Suppressor macrophage (primary cell): Measurements from ENCODE around the gene DIAPH1.

Source experiments
- DNase-seq, 4 experiments: peaks; one replicate each; pipeline ENCODE4 v3.0.0-alpha.2; 2020 to 2022

DIAPH1 gene

DNA sequence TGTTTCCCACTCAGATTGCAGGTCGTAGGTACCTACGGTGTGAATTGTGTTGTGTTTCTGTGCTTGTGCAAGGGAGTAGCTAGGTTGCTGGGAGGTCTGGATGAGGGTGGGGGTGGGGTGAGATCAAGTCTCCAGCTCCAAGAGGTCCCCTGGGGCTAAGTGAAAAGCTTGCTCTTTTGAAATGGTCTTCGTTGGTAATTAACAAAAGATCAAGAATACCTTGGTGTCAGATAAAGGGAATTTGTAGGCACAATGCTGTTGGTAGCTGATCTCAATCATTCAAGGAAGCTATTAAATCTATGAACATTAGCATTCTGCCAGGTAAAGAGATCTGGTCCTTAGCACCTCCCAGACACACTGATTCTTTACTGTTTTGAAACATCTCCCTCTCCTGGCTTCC lies 134.9 kb downstream of the DIAPH1 start:
- DNase-seq, result no peak

- peak in 2 of 4 experiments; percentile 47 to 52 for DNase-seq
Observed at GRCh38 chr5:141479776-141480175, 139.0 kb downstream of the DIAPH1 start.

DNA sequence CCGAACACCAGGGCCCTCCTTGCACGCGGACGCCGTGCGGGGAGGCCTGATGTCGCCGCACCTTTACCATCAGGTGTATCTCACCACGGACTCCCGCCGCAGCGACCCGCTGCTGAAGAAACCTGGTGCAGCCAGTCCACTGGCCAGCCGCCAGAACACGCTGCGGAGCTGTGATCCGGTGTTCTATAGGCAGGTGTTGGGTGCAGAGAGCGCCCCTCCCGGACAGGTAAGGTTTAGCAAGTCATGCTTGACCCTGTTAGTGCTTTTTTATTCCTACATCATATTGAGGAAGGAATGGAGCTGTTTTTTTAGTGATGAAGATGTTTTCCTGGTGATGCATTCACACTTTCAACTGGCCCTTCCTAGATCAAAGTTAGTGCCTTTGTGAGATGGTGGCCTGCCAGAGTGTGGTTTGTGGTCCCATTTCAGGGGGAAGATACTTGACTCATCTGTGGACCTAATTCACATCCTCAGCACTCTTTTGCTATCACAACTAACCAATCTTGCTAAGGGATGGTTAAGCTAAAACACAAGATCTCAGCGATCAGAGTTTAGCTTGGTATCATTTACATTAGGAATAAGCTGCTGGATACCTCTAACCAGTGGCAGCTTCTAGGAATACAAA lies 140.4 kb downstream of the DIAPH1 start:
- no peak for DNase-seq

DNA sequence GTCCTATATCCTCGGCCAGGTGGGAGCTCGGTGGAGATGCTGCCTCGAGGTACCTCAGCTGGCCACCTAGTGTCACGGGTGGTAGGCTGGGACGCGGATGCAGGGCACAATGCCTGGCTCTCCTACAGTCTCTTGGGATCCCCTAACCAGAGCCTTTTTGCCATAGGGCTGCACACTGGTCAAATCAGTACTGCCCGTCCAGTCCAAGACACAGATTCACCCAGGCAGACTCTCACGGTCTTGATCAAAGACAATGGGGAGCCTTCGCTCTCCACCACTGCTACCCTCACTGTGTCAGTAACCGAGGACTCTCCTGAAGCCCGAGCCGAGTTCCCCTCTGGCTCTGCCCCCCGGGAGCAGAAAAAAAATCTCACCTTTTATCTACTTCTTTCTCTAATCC lies 141.0 kb downstream of the DIAPH1 start:
- DNase-seq, result no peak

DNA sequence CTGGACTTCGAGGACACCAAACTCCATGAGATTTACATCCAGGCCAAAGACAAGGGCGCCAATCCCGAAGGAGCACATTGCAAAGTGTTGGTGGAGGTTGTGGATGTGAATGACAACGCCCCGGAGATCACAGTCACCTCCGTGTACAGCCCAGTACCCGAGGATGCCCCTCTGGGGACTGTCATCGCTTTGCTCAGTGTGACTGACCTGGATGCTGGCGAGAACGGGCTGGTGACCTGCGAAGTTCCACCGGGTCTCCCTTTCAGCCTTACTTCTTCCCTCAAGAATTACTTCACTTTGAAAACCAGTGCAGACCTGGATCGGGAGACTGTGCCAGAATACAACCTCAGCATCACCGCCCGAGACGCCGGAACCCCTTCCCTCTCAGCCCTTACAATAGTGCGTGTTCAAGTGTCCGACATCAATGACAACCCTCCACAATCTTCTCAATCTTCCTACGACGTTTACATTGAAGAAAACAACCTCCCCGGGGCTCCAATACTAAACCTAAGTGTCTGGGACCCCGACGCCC lies 141.7 kb downstream of the DIAPH1 start:
- no peak for DNase-seq

GRCh38 chr5:141476132-141476911 lies 142.5 kb downstream of the DIAPH1 start:
- DNase-seq, result peak; percentile 46 to 66 (median 57)

GRCh38 chr5:141475625-141476131 lies 143.1 kb downstream of the DIAPH1 start, which contains the start of gene PCDHGC3:
TSS of gene PCDHGC3 (plus strand) at chr5:141475966. CDS start at chr5:141476117, 151 bp downstream.
- peak; percentile 82 to 89 (median 86) for DNase-seq

DNA sequence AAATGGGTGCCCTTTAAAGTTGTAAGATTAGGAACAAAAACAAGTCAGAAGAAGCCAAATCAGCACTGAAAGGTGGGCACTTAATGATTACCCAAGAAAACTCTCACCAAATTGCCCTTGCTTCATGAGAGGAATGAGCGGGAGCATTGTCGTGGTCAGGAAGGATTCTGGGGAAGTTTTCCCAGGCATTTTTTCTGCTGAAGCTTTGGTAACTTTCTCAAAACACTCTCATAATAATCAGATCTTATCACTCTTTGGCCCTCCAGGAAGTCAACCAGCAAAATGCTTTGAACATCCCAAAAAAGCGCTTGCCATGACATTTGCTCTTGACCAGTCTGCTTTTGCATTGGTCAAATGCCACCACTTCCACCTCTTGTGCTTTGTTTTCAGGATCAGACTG lies 153.4 kb downstream of the DIAPH1 start:
- no peak for DNase-seq
